GM06990 (cell line): ENCODE results near the gene LCOR.

ENCODE experiments used
- DNase-seq: peaks from one replicate; pipeline ENCODE4 v3.0.0-alpha.2; 2011; ENCODE audit not compliant: insufficient read length; ENCODE audit errors: extremely low read depth
- H3K27me3 ChIP-seq: replicated peaks from 2 replicates; pipeline ENCODE4 v1.6.0; 2011; ENCODE audit warnings: low read length; ENCODE audit not compliant: control insufficient read depth, insufficient read depth
- H3K36me3 ChIP-seq: 2 replicates; pipeline ENCODE4 v1.5.1; 2011; ENCODE audit warnings: low read length; ENCODE audit not compliant: control insufficient read depth, insufficient read depth
- H3K4me3 ChIP-seq: replicated peaks from 2 replicates; pipeline ENCODE4 v1.5.1; 2011; ENCODE audit warnings: low read depth, mild to moderate bottlenecking, control low read depth, low read length
- TF ChIP-seq, protein P1 (sequence below): IDR thresholded peaks from 2 replicates; pipeline ENCODE4 v1.5.1; 2011; ENCODE audit warnings: low read length, control low read depth, mild to moderate bottlenecking, inconsistent platforms; ENCODE audit not compliant: insufficient read depth, poor library complexity, severe bottlenecking

Gene LCOR

DNA sequence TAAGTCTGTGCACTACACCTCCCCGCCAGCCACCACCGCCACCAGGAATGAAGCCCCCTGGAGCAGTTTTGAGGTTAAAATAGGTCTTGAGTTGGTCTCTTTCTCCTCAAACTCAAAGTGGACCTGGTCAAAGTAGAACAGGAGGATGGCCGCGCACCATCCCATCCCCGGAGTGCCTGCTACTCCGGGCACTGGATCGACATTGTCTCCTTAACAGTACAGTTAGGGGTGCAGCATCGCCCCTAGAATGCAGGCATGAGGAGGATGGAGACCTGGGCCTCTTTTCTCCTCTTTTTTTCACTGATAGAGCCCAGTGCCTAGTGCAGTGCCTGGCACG lies 208.1 kb downstream of the LCOR start:
- TF ChIP-seq, protein P1, sequence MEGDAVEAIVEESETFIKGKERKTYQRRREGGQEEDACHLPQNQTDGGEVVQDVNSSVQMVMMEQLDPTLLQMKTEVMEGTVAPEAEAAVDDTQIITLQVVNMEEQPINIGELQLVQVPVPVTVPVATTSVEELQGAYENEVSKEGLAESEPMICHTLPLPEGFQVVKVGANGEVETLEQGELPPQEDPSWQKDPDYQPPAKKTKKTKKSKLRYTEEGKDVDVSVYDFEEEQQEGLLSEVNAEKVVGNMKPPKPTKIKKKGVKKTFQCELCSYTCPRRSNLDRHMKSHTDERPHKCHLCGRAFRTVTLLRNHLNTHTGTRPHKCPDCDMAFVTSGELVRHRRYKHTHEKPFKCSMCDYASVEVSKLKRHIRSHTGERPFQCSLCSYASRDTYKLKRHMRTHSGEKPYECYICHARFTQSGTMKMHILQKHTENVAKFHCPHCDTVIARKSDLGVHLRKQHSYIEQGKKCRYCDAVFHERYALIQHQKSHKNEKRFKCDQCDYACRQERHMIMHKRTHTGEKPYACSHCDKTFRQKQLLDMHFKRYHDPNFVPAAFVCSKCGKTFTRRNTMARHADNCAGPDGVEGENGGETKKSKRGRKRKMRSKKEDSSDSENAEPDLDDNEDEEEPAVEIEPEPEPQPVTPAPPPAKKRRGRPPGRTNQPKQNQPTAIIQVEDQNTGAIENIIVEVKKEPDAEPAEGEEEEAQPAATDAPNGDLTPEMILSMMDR, result no peak
- Histone ChIP-seq H3K36me3 (no peaks in the 10 kb centered on the region), H3K4me3 (no peak overlapping the region), H3K27me3 (peaks cover 4% of the 10 kb centered on the region; the same call in 1 of the 2 replicates)
- DNase-seq, result no peak

DNA sequence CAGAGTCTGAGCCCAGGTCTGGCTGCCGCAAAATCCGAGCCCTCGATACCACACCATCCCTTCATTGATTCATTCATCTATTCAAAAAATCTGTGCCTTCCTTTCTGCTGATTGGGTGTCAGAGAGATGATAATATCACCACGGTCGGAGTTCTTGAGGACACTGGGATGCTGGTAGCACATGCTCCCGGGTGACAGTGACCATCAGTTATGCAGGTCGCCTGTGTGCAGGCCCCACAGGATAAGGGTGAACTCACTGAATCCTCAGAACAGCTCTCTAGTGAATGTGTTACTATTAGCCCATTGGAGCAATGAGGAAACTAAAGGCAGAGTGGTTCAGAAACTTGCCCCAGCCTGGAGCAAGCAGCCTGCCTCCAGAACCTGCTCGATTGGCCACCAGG lies 208.6 kb downstream of the LCOR start:
- Histone ChIP-seq H3K27me3 (peaks cover 2% of the 10 kb centered on the region; the same call in 1 of the 2 replicates), H3K36me3 (no peaks in the 10 kb centered on the region), H3K4me3 (no peak overlapping the region)
- TF ChIP-seq, protein P1, result no peak
- no peak for DNase-seq

DNA sequence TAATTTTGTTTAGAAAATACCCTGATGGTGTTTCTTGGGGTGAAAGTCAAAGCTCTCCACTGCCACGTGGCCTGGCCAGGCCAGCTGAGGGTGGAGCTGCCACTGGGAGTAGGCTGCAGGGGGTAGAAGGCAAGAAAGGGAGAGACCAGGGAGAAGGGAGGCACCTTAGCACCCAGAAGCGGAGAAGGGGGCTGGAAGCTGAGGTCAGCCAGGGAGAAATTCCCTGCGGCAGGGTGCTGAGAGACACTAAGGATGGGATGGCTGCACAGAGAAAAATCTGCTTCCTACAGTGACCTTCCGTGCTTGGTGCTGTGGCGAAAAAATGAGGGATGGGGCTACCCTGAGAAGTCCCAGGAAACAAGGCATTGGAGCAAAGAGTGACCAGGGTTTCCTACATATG lies 210.0 kb downstream of the LCOR start:
- DNase-seq, result no peak
- H3K4me3 ChIP-seq, result no peak overlapping the region
- TF ChIP-seq, protein P1, result no peak
- H3K36me3 ChIP-seq, result no peaks in the 10 kb centered on the region
- peaks cover 2% of the 10 kb centered on the region; the same call in 1 of the 2 replicates for H3K27me3 ChIP-seq

DNA sequence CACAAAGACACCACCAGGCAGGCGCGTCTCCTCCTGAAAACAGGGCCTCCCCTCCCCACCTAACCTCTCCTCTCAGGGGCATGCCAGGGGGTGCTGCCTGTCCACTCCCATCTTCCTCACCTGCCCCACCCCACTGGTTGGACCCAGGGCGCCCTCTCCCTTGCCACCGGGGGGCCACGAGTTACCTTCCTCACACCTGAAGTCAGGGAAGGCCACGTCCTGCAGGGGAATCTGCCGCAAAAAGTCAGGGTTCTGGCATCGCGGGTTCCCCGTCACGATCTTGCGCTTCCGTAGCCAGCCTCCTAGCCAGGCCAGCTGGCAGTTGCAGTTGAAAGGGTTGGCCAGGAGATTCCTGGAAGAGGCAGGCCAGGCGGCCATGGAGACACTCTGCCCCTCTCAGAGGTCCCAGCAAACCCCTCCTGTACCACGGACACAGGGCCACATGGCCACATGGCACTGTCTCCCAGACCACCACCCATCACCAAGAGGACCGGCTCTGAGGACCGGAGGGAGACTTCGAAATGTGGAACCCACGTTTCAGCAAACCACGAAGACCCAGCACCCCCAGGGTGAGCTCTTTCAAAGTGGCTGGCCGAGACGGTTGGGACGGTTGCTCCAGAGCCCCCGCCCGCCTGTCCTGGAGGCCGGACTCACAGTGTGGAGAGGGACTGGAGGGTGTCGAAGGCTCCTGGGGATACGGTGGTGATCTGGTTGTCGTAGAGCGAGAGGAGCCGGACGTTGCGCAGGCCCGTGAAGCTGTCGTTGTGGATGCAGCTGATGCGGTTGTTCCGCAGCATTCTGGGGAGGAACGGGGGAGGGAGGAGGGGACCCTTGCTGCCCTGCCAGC lies 210.8 kb downstream of the LCOR start:
- no peak for DNase-seq
- H3K27me3 ChIP-seq, result peaks cover 2% of the 10 kb centered on the region; the same call in 1 of the 2 replicates
- TF ChIP-seq, protein P1, result no peak
- no peak overlapping the region for H3K4me3 ChIP-seq
- no peaks in the 10 kb centered on the region for H3K36me3 ChIP-seq

DNA sequence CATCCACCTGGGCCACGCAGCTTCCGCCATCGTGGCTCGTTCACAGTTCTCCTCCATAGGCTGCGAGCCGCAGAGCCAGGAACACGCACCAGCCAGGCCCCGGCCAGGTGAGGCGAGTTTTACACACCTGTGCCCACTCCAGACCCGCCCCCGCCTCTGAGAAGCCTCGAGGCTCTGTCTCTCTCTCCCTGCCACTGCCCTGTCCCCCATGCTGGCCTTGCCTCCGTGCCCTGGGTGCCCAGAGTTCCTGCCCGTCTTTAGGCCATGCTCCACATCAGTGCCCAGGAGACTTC lies 211.4 kb downstream of the LCOR start:
- no peak overlapping the region for H3K4me3 ChIP-seq
- H3K36me3 ChIP-seq, result no peaks in the 10 kb centered on the region
- peaks cover 2% of the 10 kb centered on the region; the same call in 1 of the 2 replicates for H3K27me3 ChIP-seq
- no peak for DNase-seq
- TF ChIP-seq, protein P1, result no peak
